Spleen (tissue), 3 donors: ENCODE data around the gene ABCA2.
"Not testable (repeated sequence)": the region's sequence is repeated elsewhere in the genome, so short reads cannot be mapped to it uniquely, and the experiment has no call there.

ENCODE experiments used
- POLR2A ChIP-seq, 3 donors: fragments of 450-650 bp; IDR thresholded peaks; one replicate each; pipeline ENCODE4 v1.5.1; 2017; ENCODE audit warnings: antibody characterized with exemption in 3 of 3, mild to moderate bottlenecking in 1 of 3
- POLR2AphosphoS5 ChIP-seq, 3 donors: sonication (generic); formaldehyde crosslinking; IDR thresholded peaks; one replicate each; pipeline ENCODE4 v1.5.1; 2017; ENCODE audit warnings: antibody characterized with exemption in 3 of 3

DNA sequence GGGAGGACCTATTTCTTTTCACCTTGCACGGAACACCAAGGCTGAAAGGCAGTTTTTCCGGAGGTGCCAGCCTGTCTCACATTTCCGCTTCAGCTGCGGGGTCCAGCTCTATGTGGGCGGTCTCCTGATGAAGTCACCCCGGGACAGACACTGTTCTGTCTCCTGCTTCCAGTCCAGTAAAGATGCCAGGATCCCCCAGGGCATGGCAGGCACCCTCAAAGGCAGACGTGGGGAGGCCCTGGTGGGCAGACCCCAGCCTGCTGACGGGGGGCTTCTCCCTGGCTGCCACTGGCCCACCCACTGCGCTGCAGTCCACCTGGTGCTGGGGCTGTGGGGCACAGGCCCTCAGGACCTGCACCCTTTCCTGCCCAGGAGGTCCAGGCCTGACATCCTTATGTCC lies 34.8 kb upstream of the ABCA2 start:
- TF ChIP-seq POLR2AphosphoS5, POLR2A (IDR thresholded peaks at IDR 0.05): not testable (repeated sequence)
